Endothelial cell of umbilical vein (primary cell): Measurements from ENCODE around the gene ZNF629. TPM values are rescaled to one million over a fixed set of nuclear protein-coding genes. Genes with fewer than 3 reads are reported as not detected.
A peak's percentile ranks its signal among the peaks of the same experiment; 100 is the strongest.

Experiments used
- BruUV-seq: library from RNA; stranded (reverse); fragments of 400-500 nt; replicated peaks from 2 replicates; lab custom pipeline; 2021; lab: Mats Ljungman, UMichigan
- CTCF ChIA-PET: fragments of 300-600, 350-600 bp; sonication (Branson Sonifier 250); formaldehyde crosslinking; loops from one replicate; lab custom pipeline; 2021; ENCODE audit warnings: antibody characterized with exemption, inconsistent platforms; lab: Charles Lee
- POLR2A ChIA-PET: fragments of 300-600, 350-600 bp; sonication (Branson Sonifier 250); formaldehyde crosslinking; loops from one replicate; lab custom pipeline; 2021; ENCODE audit warnings: antibody characterized with exemption, inconsistent platforms; lab: Charles Lee
- DNase-seq: peaks from one replicate; pipeline ENCODE4 v3.0.0-alpha.2; 2011; ENCODE audit warnings: low read depth, low spot score
- FAIRE-seq: peaks from 2 replicates; lab custom pipeline; 2011; peaks lifted over from hg19 to GRCh38; lab: Jason Lieb, UNC
- H2AFZ ChIP-seq: 2 replicates; pipeline ENCODE4 v1.6.0; 2012; ENCODE audit warnings: low read depth, low read length, control low read depth, inconsistent platforms
- H3K27ac ChIP-seq: 2 replicates; pipeline ENCODE4 v1.5.1; 2011; ENCODE audit warnings: low read depth, mild to moderate bottlenecking, control low read depth, low read length, moderate library complexity; ENCODE audit not compliant: insufficient read depth
- H3K27me3 ChIP-seq, 2 experiments: 2 replicates each; pipeline versions ENCODE4 v1.6.0 to v1.6.1; 2011; ENCODE audit warnings: low read length in 2 of 2, mixed read lengths in 1 of 2; ENCODE audit not compliant: control insufficient read depth in 2 of 2, insufficient read depth in 2 of 2
- H3K36me3 ChIP-seq, 2 experiments: 2 replicates in 1 of 2; 3 replicates in 1 of 2; pipeline ENCODE4 v1.5.1; 2011; ENCODE audit warnings: low read length in 2 of 2, mild to moderate bottlenecking in 1 of 2, moderate library complexity in 1 of 2; ENCODE audit not compliant: control insufficient read depth in 2 of 2, insufficient read depth in 2 of 2; ENCODE audit errors: extremely low read depth in 1 of 2
- H3K4me1 ChIP-seq: 3 replicates; pipeline ENCODE4 v1.5.1; 2011; ENCODE audit warnings: mild to moderate bottlenecking, low read length; ENCODE audit not compliant: control insufficient read depth, insufficient read depth; ENCODE audit errors: extremely low read depth
- H3K4me2 ChIP-seq: 2 replicates; pipeline ENCODE4 v1.6.1; 2011; ENCODE audit warnings: low read length, control low read depth, mixed read lengths; ENCODE audit not compliant: insufficient read depth
- H3K4me3 ChIP-seq, 3 experiments: fragments of 200-600 bp in 1 of 3; sonication (generic), shearing (Covaris generic) in 1 of 3; replicated peaks in 1 of 3; 2 replicates each; pipeline ENCODE4 v1.5.1; 2011 to 2016; ENCODE audit warnings: control low read depth in 3 of 3, low read length in 3 of 3, mild to moderate bottlenecking in 2 of 3, inconsistent platforms in 1 of 3, low read depth in 1 of 3, moderate library complexity in 1 of 3; ENCODE audit not compliant: insufficient read depth in 1 of 3
- H3K79me2 ChIP-seq: 2 replicates; pipeline ENCODE4 v1.6.0; 2012; ENCODE audit warnings: low read length, inconsistent platforms; ENCODE audit not compliant: control insufficient read depth, insufficient read depth
- H3K9ac ChIP-seq: replicated peaks from 2 replicates; pipeline ENCODE3; 2011; ENCODE audit warnings: low read length, control low read depth; ENCODE audit not compliant: insufficient read depth; ENCODE audit errors: extremely low read depth
- H3K9me1 ChIP-seq: replicated peaks from 3 replicates; pipeline ENCODE4 v1.6.0; 2011; ENCODE audit warnings: mild to moderate bottlenecking, low read length; ENCODE audit not compliant: control insufficient read depth, insufficient read depth; ENCODE audit errors: extremely low read depth
- H3K9me3 ChIP-seq: replicated peaks from 2 replicates; pipeline ENCODE4 v1.5.1; 2012; ENCODE audit warnings: low read length, inconsistent platforms; ENCODE audit not compliant: control insufficient read depth, insufficient read depth
- H4K20me1 ChIP-seq: replicated peaks from 2 replicates; pipeline ENCODE3; 2011; ENCODE audit warnings: mild to moderate bottlenecking, low read length; ENCODE audit not compliant: control insufficient read depth, insufficient read depth; ENCODE audit errors: extremely low read depth
- CTCF ChIP-seq, 2 donors: IDR thresholded peaks; 1 replicate in 1 of 2; 2 replicates in 1 of 2; pipeline ENCODE4 v1.5.1; 2011; ENCODE audit warnings: low read length in 2 of 2, mild to moderate bottlenecking in 2 of 2, moderate library complexity in 2 of 2, control low read depth in 1 of 2, inconsistent platforms in 1 of 2, low read depth in 1 of 2; ENCODE audit not compliant: insufficient read depth in 1 of 2; ENCODE audit errors: extremely low read depth in 1 of 2
- EZH2 ChIP-seq: IDR thresholded peaks from 2 replicates; pipeline ENCODE4 v1.6.1; 2012; ENCODE audit warnings: borderline replicate concordance, low read depth, mild to moderate bottlenecking, moderate library complexity, low read length, inconsistent platforms; ENCODE audit not compliant: severe bottlenecking
- FOS ChIP-seq: IDR thresholded peaks from 2 replicates; pipeline ENCODE4 v1.6.1; 2011; ENCODE audit warnings: mild to moderate bottlenecking, low read length, moderate library complexity, borderline replicate concordance; ENCODE audit not compliant: insufficient read depth
- GATA2 ChIP-seq: IDR thresholded peaks from 2 replicates; pipeline ENCODE4 v1.7.0; 2011; ENCODE audit warnings: low read depth, mild to moderate bottlenecking, moderate library complexity, mixed read lengths, low read length; ENCODE audit not compliant: insufficient read length, insufficient read depth
- JUN ChIP-seq: IDR thresholded peaks from 2 replicates; pipeline ENCODE4 v1.6.1; 2011; ENCODE audit warnings: borderline replicate concordance, low read depth; ENCODE audit not compliant: insufficient read length, insufficient read depth
- MAX ChIP-seq: IDR thresholded peaks from 2 replicates; pipeline ENCODE4 v1.6.1; 2011; ENCODE audit not compliant: insufficient read depth, insufficient read length
- MYC ChIP-seq: IDR thresholded peaks from one replicate; pipeline ENCODE4 v1.6.1; 2011; ENCODE audit warnings: mild to moderate bottlenecking, low read depth, low read length
- POLR2A ChIP-seq: IDR thresholded peaks from 2 replicates; pipeline ENCODE4 v1.6.1; 2012; ENCODE audit warnings: low read depth, mild to moderate bottlenecking, control low read depth, low read length
- POLR2AphosphoS5 ChIP-seq: IDR thresholded peaks from 2 replicates; pipeline ENCODE4 v1.6.1; 2012; ENCODE audit warnings: low read depth, mild to moderate bottlenecking, control low read depth, low read length, moderate library complexity; ENCODE audit not compliant: insufficient read depth
- dilution Hi-C: fragments of 300-500 bp; cut with MboI; formaldehyde crosslinking; loops from one replicate; pipeline ENCODE4 v1.15.0; 2019; ENCODE audit warnings: low sequenced_read_pairs; ENCODE audit not compliant: extremely low pct_ligation_motif_present
- intact Hi-C: fragments of 100-400 bp; cut with micrococcal nuclease; formaldehyde crosslinking; loops from one replicate; pipeline ENCODE4 v1.10.0; 2022
- polyA plus RNA-seq, 4 experiments: library from polyadenylated mRNA; depleted of rRNA in 3 of 4; stranded (reverse) in 3 of 4; unstranded in 1 of 4; fragments of >200 nt; gene quantifications; 2 replicates each; pipeline versions ENCODE4 v1.2.1 to v1.2.3, GENCODE V29; 2011 to 2012; ENCODE audit warnings: missing spikeins in 1 of 4
- total RNA-seq: library from RNA; stranded (reverse); gene quantifications from 2 replicates; pipeline ENCODE4 v1.2.3, GENCODE V29; 2021

The ZNF629 gene
- total and polyA plus RNA-seq, 2 donors (not counting 3 experiments of a cell fraction or from before 2014, with no cell fraction given), result 5.2 to 11.2 TPM

- intact Hi-C loops, result no loop called here
Observed at GRCh38 chr16:30768583-30769181, 18.3 kb downstream of the ZNF629 start.

More at GRCh38 chr16:30768583-30769181, 18.3 kb downstream of the ZNF629 start:
- Histone ChIP-seq H3K9ac (no peak overlapping the region), H2AFZ (no peak overlapping the region), H3K27ac (no peak overlapping the region), H3K4me3 (no peak overlapping the region), H3K4me2 (no peak overlapping the region), H3K27me3 (no peaks in the 10 kb centered on the region), H4K20me1 (no peaks in the 10 kb centered on the region), H3K4me1 (no peaks in the 10 kb centered on the region), H3K9me3 (no peaks in the 10 kb centered on the region), H3K79me2 (peaks cover 9% of the 10 kb centered on the region), H3K9me1 (no peaks in the 10 kb centered on the region), H3K36me3 (peaks cover 24 to 74% of the 10 kb centered on the region in 2 experiments)
- CTCF ChIA-PET, result interaction anchor here (0.9 kb wide), 1 partner anchor 76 kb away, joined by 3 read pairs; no protein-coding TSS in a partner anchor
- no peak for DNase-seq
- TF ChIP-seq CTCF (IDR thresholded peaks at IDR 0.05; ENCODE audit: extremely low read depth in 1 of 2, insufficient read depth in 1 of 2, low read depth in 1 of 2, low read length in 2 of 2) (no peak), EZH2 (no peak), MYC (no peak), MAX (no peak), POLR2AphosphoS5 (no peak), GATA2 (no peak), FOS (no peak), JUN (no peak), POLR2A (no peak)
- POLR2A ChIA-PET, result no interaction called here
- no peak for FAIRE-seq
- dilution Hi-C loops, result no loop called here
- BruUV-seq, result TSS peak; percentile 5
